ENCODE data around the gene CDH7.

- no peak for TF ChIP-seq CTCF (conservative IDR thresholded peaks at IDR 0.05)
- no peak for TF ChIP-seq ZFX (IDR thresholded peaks at IDR 0.05)
These were observed 2.5 kb upstream of the CDH7 start for GRCh38 chr18:65748321-65748720.

Measured in C4-2B (cell line).